Smooth muscle cell of the brain vasculature (primary cell): ENCODE measurements around the gene ARSD.

Source experiments
- DNase-seq: peaks from one replicate; pipeline ENCODE4 v3.0.0-alpha.2; 2012; ENCODE audit warnings: low read depth, low spot score

Gene ARSD

DNA sequence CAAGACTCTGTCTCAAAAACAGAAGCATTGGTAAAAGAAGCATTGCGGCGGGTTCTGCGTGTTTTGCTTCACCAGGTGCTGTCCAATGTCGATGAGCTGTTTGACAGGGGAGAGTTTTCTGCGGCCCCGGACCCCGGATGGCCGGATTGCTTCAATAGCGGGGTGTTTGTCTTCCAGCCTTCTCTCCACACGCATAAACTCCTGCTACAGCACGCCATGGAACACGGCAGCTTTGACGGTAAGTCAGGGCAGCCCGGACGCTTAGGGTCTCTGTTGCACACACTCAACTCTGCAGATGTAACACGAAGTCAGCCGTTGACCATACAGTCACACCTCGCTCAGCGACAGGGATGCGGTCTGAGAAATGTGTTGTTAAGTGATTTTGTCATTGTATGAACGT lies 74.2 kb downstream of the ARSD start:
- no peak for DNase-seq
